GM18502 (cell line): ENCODE results near the gene ABCF2.

Experiments used
- ATAC-seq: cut with Tn5 transposase; IDR thresholded peaks from one replicate; pipeline ENCODE4 v1.9.1; 2021; ENCODE audit warnings: mild to moderate bottlenecking; ENCODE audit not compliant: unreplicated experiment, poor library complexity

The ABCF2 gene

DNA sequence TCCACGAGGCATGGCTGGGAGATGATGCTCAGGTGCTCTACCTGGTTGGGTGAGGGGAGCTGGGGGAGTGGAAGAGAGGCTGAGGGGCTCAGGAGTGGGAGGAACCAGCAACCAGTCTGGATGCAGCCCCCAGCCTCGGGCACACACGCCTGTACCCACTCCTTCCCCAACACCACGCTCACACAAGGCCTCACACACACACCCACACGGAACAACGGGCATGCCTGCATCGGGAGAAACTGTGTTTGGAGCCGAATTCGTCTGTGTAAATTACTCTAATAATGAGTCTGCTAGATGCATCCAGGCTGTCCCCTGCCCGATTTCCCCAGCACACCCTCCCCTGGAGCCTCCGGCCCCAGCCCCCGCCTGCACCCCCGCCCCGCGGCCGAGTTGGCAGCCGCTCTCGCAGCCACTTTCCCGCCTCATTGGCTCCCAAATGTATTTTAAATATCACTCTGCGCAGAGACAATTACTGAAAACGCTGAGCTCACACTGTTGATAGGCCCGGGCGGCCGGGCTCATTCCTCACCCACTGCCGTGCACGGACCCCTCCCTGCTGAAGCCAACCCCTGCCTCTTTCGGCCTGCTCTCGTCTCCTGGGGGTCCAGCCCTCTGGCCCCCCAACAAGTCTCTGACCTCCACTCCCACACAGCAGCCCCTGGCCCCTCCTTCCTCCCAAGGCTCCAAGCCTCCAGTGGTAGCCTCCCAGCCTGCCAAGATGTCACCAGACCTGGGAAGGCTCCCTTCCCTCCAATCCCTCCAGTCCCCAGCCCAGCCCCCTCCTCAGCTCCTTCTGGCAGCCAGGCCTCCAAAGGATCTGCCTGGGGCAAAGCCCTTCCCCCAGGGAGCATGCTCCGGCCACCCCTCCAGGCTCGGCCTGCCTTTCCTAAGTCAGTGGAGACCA is 27.8 kb downstream of the ABCF2 start:
- no peak for ATAC-seq

DNA sequence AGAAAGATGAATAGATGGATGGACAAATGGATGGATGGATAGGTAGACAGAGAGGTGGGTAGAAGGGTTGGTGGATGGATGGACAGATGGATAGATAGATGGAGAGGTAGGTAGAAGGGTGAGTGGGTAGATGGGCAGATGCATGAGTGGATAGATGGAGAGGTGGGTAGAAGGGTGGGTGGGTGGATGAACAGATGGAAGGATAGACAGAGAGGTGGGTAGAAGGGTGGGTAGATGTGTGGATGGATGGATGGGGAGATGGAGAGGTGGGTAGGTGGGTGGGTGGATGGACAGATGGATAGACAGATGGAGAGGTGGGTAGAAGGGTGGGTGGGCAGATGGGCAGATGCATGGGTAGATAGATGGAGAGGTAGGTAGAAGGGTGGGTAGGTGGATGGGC is 29.1 kb downstream of the ABCF2 start:
- no peak for ATAC-seq

DNA sequence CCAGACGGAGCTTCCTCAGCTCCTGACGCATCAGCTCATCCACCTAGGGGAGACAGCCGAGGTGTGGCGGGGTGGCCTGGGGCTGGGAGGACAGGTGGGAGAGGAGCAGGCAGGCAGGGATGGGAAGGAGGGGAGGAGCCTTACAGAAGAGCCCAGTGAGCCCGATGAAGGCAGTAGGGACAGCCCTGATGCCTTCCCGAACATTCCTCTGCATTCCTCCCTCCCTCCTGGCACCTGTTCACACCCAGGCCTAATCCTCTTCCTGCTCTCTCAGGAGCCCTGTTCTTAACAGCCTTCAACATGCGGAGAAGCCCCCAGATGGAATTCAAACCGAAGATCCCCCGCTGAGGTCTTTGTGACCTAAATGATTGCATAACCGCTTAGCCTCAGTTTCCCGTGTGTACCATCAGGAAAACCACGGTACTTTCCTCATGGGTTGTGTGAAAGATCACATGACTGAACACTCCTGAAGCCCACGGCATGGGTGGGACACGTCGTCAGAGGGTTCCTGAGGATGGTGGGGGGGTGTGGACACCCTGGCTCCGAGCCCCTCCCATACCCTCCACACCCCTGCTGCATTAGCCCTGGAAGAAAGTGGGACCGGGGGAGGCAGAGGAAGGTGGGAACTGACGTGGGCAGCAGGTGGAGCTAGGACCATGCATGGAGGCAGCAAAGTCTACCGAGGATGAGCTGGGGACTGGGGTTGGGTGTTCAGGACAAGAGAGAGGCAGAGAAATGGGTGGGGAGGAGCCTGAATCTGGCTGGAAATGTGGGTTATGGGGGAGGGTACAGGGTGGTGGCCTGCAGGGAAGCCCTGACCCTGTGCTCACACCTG is 31.2 kb downstream of the ABCF2 start:
- ATAC-seq = no peak

DNA sequence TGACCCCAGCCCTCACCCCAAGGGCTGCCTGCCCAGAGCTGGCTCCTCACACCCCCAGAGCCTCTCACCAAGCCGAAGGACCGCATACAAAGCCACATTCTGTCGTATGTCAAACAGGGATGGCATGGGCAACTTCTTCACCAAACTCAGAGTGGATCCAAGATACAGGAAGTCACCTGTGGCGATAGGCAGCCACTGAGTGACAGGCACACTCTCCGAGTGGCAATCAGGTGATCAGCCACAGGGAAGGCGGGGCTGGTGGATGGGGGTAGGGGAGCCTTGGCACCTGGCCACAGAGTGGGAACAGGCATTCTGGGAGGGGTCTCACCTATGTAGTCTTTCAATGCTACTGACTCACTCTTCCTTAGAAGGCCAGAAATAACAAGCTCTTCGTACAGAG is 32.8 kb downstream of the ABCF2 start:
- ATAC-seq = no peak

DNA sequence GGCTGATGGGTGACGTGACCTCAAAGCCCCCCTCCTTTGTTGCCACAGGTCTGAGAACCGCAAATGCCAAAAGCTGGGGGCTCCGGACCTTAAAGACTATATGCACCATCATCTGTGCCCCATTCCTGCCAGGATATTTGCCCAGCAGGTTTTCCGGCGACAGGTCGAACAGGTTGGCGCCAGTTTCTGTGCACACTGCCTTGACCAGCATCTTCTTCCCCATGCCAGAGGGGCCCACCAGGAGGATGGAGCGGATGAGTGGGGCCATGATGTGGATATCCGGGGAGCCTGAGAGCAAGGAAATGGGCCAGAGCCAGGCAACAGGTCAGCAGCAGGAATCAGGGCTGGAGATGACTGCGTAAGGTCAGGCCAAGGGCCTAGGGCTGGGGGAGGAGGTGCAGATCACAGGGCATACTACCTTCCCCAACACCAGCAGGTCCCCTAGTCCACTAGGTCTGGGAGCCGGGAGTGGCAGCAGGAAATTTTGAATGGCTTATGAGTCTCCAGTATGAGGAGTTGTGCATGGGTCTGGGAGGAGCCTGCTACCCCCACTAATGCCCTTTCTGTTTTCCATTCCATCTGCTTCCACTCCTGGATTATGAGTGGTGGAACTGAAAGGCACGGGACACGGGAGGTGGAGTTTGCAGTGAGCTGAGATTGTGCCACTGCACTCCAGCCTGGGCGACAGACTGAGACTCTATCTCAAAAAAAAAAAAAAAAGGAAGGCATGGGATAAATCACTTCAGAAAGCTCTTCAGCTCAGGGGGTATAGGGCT is 33.6 kb downstream of the ABCF2 start:
- ATAC-seq = no peak

DNA sequence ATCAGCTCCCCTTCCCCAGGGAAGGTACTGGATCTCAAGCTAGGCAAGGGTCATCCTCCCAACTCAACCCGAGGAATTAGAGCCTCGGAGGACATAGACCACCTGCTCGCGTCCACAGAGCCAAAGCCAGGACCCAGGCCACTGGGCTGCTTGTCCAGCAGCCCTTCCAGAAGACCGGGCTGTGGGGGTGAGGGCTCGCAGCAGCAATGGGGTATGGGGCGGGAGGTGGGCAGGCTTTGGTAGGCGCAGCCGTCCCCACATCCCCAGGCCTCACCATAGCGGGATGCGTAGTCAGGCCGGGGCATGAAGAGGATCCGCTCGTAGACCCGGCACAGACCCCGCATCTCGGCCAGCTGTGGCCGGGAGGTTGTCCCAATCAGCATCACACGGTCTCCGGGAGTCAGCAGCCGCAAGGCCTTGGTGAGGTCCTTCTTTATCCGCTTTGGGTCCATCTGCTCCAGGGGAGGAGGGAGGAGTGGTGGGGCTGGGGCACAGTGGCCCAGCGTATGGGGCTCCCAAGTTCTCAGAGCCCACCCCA is 34.9 kb downstream of the ABCF2 start:
- no peak for ATAC-seq

DNA sequence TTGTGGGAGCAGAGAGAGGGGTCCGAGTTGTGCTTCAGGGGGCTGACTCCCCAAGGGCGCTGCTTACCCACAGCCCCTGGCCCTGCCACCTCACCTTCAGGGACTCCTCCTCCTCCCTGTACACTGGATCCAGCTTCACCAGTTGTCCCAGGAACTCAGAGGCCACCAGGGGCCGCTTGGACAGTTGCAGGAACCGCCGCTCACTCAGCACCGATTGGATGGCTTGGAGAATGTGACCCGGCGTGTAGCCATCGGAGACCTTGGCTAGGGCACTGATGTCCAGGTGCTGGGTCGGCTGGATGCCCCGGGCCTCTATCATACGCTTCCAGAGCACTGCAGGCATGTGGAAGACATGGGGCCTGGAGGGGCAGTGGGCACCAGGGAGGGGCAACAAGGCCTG is 35.5 kb downstream of the ABCF2 start:
- no peak for ATAC-seq

DNA sequence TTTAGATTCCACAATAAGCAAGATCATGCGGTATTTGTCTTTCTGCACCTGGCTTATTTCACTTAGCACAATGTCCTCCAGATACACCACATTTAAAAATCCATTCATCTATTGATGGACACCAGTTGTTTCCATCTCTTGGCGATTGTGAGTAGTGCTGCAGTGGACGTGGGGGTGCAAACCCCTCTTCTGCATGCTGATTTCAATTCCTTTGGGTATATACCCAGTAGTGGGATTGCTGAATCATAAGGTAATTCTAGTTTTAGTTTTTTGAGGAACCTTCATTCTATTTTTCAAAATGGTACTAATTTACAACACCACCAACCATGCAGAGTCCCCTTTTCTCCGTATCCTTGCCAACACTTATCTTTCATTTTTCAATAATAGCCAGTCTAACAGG is 38.0 kb downstream of the ABCF2 start:
- ATAC-seq = no peak

DNA sequence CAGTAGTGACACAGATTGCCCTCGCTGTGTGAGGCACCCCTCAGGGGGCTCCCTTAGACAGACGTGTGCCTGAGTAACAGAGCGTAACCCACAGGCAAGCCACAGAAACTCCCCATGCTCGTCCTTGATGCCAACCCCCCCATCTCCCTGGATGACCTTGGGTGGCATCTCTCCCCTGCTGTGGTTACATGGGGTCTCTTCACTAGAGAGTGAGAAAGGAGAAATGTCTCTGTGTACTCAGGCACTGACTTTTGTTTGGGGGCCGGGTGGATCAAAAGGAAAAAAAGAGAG is 38.8 kb downstream of the ABCF2 start:
- ATAC-seq = no peak

DNA sequence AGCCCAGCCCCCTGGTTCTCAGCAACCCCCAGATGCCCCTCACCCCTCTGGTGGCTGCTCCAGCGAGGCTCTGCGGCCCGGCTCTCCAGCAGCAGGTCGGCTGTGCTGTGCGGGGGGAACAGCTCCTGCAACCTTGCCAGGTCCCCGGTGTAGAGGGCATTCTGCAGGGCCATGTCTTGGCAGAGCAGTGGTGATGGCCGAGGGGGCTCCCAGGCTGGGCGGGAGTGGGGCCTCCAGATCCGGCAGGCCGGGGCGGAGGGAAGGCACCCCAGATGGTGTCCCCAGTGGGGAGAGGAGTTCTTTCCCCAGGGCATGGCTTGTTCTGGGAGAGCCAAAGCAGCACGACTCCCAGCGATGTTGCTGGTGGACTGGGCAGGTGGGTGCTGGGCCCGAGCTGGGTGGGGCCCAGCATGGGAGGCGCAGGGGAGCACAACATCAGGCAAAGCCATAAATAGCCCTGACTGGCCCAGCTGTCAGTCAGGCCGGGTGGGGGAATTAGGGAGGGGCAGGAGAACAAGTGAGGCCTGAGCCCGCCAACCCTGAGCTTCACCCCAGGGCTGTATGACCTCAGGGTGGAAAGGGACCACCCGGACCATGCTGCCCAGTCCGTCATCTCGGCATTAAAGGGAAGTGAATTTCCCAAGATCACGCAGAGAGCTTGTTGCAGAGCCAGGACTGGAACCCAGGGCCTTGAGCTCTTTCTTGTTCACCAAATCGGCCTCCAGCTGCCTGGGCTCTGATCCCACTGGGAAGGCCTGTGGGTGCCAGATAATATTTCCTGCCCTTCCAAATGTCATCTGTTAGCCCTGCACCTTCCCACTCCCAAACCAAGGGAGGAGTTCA is 39.4 kb downstream of the ABCF2 start:
- no peak for ATAC-seq

DNA sequence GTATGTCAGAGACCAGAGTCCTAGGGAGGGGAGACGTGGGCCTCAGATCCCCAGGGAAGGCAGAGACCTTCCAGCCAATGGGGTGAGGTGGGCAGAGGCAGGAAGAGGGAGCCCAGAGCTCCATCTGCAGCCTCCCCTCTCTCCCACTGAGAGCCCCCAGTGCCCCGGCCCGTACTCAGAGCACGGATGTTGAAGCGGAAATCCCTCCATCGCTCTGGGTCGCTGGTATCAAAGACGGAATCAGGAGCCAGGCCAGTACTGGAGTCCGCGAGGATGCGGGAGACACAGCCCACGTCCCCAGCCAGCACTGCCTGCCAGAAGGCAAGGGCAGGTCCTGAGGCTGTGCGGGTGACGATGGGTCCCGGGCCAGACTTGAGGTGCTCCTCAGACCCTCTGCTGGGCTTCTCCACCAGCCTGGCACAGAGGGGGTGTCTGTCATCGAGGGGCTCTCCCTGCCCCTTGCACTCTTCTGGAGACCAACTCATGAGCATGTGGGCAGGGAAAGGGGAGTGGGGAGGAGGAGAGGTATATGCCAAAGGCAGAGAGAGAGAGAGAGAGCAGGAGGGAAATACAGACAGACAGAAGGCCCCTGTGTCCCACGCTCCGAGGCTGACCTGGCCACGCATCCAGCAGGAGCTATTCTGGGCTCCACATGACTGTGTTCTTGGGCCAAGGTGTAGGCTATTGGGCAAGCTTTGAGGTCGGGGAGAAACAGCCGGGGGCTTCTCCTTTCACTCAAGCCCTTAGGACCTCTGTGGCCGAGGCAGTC is 40.2 kb downstream of the ABCF2 start, which contains the start of gene ASB10:
TSS of gene ASB10 (minus strand) at position 611 of the 769 bp plus-strand sequence. CDS start at position 491, 120 bp downstream.
- ATAC-seq = no peak

DNA sequence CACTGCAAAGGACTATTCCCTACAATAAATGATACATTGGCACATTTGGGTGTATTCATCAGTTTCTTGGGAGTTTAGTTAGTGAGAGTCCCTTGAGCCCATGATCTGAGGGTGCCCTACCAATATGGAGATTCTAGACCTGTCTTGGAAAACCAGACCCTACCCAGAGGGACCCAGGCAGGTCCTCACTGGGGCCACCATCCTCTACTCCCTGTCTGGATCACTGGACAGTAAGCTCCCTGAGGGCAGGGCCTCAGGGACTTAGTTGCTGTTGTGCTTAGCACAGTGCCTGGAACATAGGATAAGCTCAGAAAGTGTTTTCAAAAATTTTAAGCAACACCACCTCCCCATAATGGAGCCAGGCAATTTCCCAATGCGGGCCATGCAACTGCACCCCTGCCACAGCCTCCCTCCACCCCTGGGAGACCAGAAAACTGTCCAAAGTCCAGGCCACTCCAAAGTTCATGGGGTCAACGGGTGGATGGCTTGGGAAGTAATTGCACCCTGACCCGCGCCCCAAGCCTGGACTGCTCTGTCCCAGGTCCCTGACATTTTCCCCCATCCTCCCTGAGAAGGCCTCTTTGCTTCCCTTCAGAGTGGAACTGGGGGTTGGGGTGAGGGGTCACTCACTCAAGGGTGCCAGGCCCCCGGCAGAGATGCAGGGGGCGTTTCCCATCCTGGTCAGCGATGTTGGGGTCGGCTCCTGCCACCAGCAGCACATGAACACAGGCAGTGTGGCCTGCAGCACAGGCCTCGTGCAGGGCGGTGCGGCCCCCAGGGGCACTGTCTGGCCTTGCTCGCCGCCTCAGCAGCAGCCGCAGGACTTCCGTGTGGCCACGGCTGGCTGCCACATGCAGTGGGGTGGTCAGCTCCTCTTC is 41.0 kb downstream of the ABCF2 start:
- ATAC-seq = no peak

DNA sequence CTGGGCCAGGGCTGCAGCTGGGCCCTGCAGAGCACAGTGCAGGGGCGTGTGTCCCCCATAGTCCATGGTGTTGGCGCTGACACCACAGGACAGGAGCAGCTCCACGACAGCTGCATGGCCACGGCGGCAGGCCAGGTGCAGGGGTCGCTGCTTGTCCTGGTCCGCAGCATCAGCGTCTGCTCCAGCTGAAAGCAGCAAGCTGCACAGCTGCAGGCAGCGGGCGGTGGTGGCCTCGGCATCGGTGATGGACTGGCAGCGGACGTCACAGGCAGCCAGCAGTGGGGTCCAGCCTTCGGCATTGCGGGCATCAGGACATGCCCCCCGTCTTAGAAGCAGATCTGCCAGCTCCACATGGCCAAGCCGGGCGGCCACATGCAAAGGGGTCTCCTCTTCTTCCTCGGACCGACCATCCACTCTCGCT is 46.0 kb downstream of the ABCF2 start:
- ATAC-seq = no peak

DNA sequence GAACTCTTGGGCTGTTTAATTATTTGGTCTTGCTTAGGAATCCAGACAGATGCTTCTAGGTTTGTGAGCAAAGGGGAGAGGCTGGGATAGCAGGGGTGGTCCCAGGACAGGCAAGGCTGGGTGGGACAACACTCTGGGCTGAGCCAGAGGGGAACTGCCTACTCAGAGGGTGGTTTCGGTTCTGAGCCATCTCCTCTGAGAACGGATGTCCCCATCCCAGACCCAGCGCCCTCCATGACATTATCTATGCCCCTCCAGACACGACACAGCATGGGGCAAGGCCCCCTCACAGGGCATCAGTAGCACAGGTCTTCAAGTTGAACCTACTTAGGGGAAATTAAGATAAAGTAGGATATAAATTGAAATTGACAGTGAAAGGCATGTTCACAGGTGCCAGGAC is 47.1 kb downstream of the ABCF2 start:
- ATAC-seq = no peak

DNA sequence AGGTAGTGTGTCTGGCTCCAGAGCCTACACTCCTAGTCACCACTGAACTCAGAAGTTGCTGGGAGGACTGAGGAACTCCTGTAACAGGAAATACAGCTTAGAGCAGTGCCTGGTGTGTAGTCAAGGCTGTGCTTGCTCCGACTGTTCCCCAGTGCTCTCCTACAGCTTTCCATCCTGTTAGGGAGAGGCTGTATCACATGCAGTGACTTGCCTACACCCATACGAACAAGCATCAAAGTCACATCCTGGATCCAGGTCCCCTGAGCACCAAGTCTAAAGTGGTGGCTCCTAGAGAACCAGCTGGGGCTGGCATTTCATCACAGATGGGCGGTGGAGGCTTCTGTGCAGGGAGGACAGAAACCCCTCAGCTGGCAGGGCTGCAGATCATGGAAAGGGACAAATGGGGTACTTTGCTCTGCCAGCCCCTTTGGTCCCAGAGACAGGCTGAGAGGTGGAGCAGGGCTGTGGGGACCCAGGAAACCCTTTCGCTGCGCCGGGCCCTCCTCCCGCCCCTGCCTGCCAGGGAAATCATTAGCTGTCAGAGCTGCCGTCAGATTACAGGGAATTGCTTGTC is 47.6 kb downstream of the ABCF2 start:
- no peak for ATAC-seq

DNA sequence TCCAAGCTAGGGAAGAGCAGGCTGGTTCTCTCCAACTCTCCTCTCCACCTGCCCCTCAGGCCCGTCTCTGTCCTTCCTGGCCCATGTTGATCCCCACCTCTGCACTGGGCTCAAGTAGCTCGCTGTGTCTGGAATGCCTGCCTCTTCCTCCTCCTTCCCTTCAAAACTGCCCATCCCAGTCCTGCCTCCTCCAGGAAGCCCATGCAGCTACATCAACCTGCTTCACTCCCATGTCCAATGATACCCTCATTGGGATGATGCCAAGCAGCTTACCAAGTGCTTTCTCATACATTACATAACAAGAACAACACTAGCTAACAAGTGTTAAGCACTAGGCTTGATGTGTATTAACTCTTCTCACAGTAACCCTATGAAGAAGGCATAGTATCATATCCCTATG is 48.2 kb downstream of the ABCF2 start:
- no peak for ATAC-seq

DNA sequence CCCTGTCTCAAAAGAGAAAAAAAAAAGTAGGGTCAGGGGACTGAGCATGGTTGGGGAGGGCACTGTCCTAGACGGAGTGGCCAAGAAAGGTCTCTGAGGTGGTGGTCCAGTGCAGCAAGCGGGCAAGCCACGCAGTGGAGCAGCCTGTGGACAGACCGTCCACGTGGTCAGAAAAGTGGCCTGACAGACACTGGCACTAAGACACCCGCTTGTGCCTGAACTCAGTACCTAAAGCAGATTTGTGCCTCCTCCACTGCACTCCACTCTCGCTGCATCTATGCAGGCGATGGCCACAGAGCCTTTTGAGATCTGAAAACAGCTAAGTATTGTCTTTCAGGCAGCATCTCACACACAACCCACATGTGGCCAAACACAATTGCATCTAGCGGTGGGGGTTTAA is 48.8 kb downstream of the ABCF2 start:
- no peak for ATAC-seq

DNA sequence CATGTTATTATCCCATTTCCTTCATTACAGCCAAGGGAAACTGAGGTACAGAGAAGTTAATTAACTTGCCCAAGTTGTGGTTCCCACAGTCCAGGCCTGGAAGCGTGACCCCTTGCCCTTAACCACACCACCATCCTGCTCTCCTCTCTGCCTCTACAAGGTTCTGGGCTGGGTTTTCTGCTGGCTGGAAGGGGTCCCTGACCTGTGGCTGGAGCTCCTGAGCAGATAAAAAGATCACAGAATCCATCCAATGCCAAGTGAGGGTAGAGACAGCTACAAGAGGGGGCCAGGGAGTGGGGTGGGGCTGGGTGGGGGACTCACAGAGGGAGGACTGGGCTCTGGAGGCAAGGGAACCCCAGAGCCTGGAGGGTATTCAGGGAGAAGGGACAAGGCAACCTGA is 49.7 kb downstream of the ABCF2 start:
- no peak for ATAC-seq
